ENCODE data around the gene SGK1.
"Not testable (repeated sequence)": the region's sequence is repeated elsewhere in the genome, so short reads cannot be mapped to it uniquely, and the experiment has no call there.

Gene SGK1

GRCh38 chr6:134249759-134250602 lies 67.9 kb downstream of the SGK1 start:
- no peak for ATAC-seq

- ATAC-seq, result no peak
These were observed 68.6 kb downstream of the SGK1 start for GRCh38 chr6:134249239-134249758.

GRCh38 chr6:134247844-134248580 lies 69.9 kb downstream of the SGK1 start:
- ATAC-seq, result no peak

GRCh38 chr6:134247231-134247833 lies 70.6 kb downstream of the SGK1 start:
- peak; percentile 91 to 93 for ATAC-seq

- no peak for ATAC-seq
These were observed 72.2 kb downstream of the SGK1 start for GRCh38 chr6:134245706-134246105.

- no peak for ATAC-seq
These were observed 72.9 kb downstream of the SGK1 start for GRCh38 chr6:134245041-134245440.

- peak; percentile 72 to 80 for ATAC-seq
These were observed 77.1 kb downstream of the SGK1 start for GRCh38 chr6:134240665-134241431.

- no peak for ATAC-seq
These were observed 78.7 kb downstream of the SGK1 start for GRCh38 chr6:134238960-134239795.

GRCh38 chr6:134238006-134238405 lies 79.9 kb downstream of the SGK1 start:
- ATAC-seq, result no peak

GRCh38 chr6:134235937-134236751 lies 81.8 kb downstream of the SGK1 start:
- peak; percentile 81 to 85 for ATAC-seq

- ATAC-seq, result not testable (repeated sequence)
These were observed 82.6 kb downstream of the SGK1 start for GRCh38 chr6:134235334-134235733.

GRCh38 chr6:134233180-134233955 lies 84.5 kb downstream of the SGK1 start:
- no peak for ATAC-seq

GRCh38 chr6:134230940-134231339 lies 87.0 kb downstream of the SGK1 start:
- no peak for ATAC-seq

- ATAC-seq, result no peak
These were observed 87.7 kb downstream of the SGK1 start for GRCh38 chr6:134230087-134230700.

GRCh38 chr6:134229520-134229919 lies 88.4 kb downstream of the SGK1 start:
- no peak for ATAC-seq

- no peak for ATAC-seq
These were observed 94.0 kb downstream of the SGK1 start for GRCh38 chr6:134223796-134224420.

- ATAC-seq, result no peak
These were observed 96.7 kb downstream of the SGK1 start for GRCh38 chr6:134221250-134221649.

GRCh38 chr6:134217798-134218140 lies 100.1 kb downstream of the SGK1 start:
- ATAC-seq, result no peak
